ENCODE measurements around the gene PPP1R10. TPM values are rescaled to one million over a fixed set of nuclear protein-coding genes. Genes with fewer than 3 reads are reported as not detected.

The PPP1R10 gene
- total RNA-seq, 4 donors from 2014 or later: 47.6 to 74.0 (median 61.3) TPM

DNA sequence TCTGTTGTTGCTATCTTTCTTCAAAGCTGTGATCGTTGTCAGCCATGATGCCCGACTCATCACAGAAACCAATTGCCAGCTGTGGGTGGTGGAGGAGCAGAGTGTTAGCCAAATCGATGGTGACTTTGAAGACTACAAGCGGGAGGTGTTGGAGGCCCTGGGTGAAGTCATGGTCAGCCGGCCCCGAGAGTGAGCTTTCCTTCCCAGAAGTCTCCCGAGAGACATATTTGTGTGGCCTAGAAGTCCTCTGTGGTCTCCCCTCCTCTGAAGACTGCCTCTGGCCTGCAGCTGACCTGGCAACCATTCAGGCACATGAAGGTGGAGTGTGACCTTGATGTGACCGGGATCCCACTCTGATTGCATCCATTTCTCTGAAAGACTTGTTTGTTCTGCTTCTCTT lies 26.5 kb downstream of the PPP1R10 start:
- H3K36me3 ChIP-seq: peaks cover 0 to 86% (median 0%) of the 10 kb centered on the region in 3 donors
- no peak overlapping the region for H3K27ac ChIP-seq
- no peak overlapping the region for H3K4me3 ChIP-seq
- no peaks in the 10 kb centered on the region for H3K27me3 ChIP-seq
- no peak for TF ChIP-seq POLR2A (IDR thresholded peaks at IDR 0.05)
- TF ChIP-seq, protein P1, sequence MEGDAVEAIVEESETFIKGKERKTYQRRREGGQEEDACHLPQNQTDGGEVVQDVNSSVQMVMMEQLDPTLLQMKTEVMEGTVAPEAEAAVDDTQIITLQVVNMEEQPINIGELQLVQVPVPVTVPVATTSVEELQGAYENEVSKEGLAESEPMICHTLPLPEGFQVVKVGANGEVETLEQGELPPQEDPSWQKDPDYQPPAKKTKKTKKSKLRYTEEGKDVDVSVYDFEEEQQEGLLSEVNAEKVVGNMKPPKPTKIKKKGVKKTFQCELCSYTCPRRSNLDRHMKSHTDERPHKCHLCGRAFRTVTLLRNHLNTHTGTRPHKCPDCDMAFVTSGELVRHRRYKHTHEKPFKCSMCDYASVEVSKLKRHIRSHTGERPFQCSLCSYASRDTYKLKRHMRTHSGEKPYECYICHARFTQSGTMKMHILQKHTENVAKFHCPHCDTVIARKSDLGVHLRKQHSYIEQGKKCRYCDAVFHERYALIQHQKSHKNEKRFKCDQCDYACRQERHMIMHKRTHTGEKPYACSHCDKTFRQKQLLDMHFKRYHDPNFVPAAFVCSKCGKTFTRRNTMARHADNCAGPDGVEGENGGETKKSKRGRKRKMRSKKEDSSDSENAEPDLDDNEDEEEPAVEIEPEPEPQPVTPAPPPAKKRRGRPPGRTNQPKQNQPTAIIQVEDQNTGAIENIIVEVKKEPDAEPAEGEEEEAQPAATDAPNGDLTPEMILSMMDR (IDR thresholded peaks at IDR 0.05): no peak
- H3K4me1 ChIP-seq: no peaks in the 10 kb centered on the region
- no peak for DNase-seq
- H3K9me3 ChIP-seq: no peaks in the 10 kb centered on the region

DNA sequence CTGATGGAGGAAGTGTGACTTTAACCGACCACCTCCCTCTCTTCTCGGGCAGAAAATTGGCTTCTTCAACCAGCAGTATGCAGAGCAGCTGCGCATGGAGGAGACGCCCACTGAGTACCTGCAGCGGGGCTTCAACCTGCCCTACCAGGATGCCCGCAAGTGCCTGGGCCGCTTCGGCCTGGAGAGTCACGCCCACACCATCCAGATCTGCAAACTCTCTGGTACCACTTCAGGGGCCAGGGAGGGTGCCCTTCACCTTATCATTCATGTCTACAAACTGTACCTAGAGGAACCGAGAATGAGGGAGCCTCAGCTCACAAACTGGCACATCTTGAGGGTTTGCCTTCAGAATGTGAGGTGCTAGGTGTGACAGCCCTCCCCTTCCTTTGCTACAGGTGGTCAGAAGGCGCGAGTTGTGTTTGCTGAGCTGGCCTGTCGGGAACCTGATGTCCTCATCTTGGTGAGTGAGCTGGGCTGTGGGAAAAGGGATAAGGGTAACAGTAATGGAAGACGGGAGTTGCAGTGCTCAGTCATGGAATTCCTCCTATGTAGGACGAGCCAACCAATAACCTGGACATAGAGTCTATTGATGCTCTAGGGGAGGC lies 27.2 kb downstream of the PPP1R10 start:
- H3K36me3 ChIP-seq: peaks cover 0 to 90% (median 0%) of the 10 kb centered on the region in 3 donors
- TF ChIP-seq POLR2A (IDR thresholded peaks at IDR 0.05): no peak
- TF ChIP-seq, protein P1 (IDR thresholded peaks at IDR 0.05): no peak

DNA sequence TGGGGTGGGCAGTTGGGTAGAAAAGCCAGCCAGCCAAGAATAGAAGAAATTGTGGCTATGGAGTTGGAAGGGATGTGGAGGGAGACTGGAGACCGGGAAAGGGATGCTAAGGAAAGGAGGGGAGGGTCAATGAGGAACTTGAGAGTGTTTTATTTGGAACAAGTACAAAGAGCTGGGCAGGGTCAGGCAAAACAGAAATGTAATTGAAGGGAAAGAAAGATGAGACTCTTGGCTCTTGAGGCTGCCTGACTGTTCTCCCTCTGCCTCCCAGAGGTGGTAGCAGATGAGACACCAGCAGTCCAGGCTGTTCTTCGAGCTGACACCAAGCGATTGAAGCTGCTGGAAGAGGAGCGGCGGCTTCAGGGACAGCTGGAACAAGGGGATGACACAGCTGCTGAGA lies 33.1 kb downstream of the PPP1R10 start:
- Histone ChIP-seq H3K9me3 (no peaks in the 10 kb centered on the region), H3K36me3 (peaks cover 0 to 98% (median 0%) of the 10 kb centered on the region in 3 donors), H3K4me3 (no peak overlapping the region), H3K27me3 (no peaks in the 10 kb centered on the region), H3K27ac (no peak overlapping the region), H3K4me1 (no peaks in the 10 kb centered on the region)
- TF ChIP-seq POLR2A (IDR thresholded peaks at IDR 0.05): no peak
- TF ChIP-seq, protein P1 (IDR thresholded peaks at IDR 0.05): no peak
- DNase-seq: no peak

More for the DNA sequence above, 27.2 kb downstream of the PPP1R10 start:
- Histone ChIP-seq H3K4me3 (no peak overlapping the region), H3K9me3 (no peaks in the 10 kb centered on the region), H3K4me1 (no peaks in the 10 kb centered on the region), H3K27me3 (no peaks in the 10 kb centered on the region), H3K27ac (no peak overlapping the region)
- no peak for DNase-seq

DNA sequence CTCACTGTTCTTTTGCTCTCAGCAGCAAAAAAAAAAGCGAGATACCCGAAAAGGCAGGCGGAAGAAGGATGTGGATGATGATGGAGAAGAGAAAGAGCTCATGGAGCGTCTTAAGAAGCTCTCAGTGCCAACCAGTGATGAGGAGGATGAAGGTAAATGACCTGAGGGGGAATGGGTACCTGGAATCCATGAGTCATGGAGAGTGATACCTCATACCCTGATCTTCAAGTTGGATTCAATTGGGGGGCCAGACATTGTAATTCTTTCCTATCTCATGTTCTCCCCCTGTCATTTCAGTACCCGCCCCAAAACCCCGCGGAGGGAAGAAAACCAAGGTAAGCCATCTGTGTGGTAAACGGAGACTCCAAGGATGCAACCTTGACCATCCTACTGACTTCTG lies 39.0 kb downstream of the PPP1R10 start:
- H3K36me3 ChIP-seq: peaks cover 0 to 64% (median 0%) of the 10 kb centered on the region in 3 donors
- no peak for DNase-seq
- TF ChIP-seq, protein P1 (IDR thresholded peaks at IDR 0.05): no peak
- no peak for TF ChIP-seq POLR2A (IDR thresholded peaks at IDR 0.05)
- H3K9me3 ChIP-seq: no peaks in the 10 kb centered on the region
- peaks cover 0 to 16% (median 0%) of the 10 kb centered on the region in 4 donors for H3K4me1 ChIP-seq
- H3K27me3 ChIP-seq: no peaks in the 10 kb centered on the region
- no peak overlapping the region for H3K27ac ChIP-seq
- H3K4me3 ChIP-seq: no peak overlapping the region

DNA sequence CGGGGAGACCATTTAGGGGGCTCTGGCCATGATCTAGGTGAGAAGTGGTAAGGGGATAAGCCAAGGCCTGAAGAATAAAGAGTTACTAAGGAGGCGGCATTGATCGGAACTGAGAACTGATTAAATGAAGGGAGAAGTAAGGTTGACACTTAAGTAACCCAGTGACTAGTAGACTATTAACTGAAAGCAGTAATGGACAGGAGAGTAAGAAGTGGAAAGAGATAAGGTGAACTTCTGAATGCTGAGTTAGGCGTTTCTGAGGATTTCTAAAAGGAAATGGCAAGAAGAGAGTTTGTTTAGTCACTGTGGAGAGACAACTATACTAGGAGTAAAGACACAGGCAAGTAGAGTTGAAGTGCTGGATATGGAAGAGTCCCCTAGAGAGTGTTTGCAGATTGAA lies 43.9 kb downstream of the PPP1R10 start:
- TF ChIP-seq, protein P1 (IDR thresholded peaks at IDR 0.05): no peak
- no peak for TF ChIP-seq POLR2A (IDR thresholded peaks at IDR 0.05)
- Histone ChIP-seq H3K4me3 (peak overlapping the region in 1 of 4 donors; percentile 72), H3K4me1 (peaks cover 0 to 37% (median 4%) of the 10 kb centered on the region in 4 donors), H3K36me3 (peaks cover 0 to 16% (median 0%) of the 10 kb centered on the region in 3 donors), H3K9me3 (no peaks in the 10 kb centered on the region), H3K27ac (peak overlapping the region in 1 of 4 donors; percentile 53), H3K27me3 (no peaks in the 10 kb centered on the region)
- DNase-seq: no peak
